Neural cell (in vitro differentiated cells): ENCODE data around the gene TEX9. TPM values are rescaled to one million over a fixed set of nuclear protein-coding genes. Genes with fewer than 3 reads are reported as not detected.

Experiments
- H2AFZ ChIP-seq: fragments of 200-600, 300-800 bp; sonication (generic), shearing (Covaris generic); 2 replicates; pipeline ENCODE4 v1.6.0; 2014; ENCODE audit warnings: low read depth, mild to moderate bottlenecking, antibody characterized with exemption, low read length, moderate library complexity
- H3F3A ChIP-seq: fragments of 200-600 bp; shearing (Covaris generic); 2 replicates; pipeline ENCODE4 v1.6.1; 2016; ENCODE audit warnings: mild to moderate bottlenecking, moderate library complexity, mixed read lengths, antibody characterized with exemption, low read length; ENCODE audit not compliant: insufficient read depth, poor library complexity, severe bottlenecking
- H3K27ac ChIP-seq: fragments of 200-600, 300-800 bp; sonication (generic), shearing (Covaris generic); 2 replicates; pipeline ENCODE4 v1.5.1; 2014; ENCODE audit warnings: mild to moderate bottlenecking, low read length, moderate library complexity
- H3K27me3 ChIP-seq: fragments of 300-800, 200-600 bp; sonication (generic), shearing (Covaris generic); 2 replicates; pipeline ENCODE4 v1.6.0; 2014; ENCODE audit warnings: mild to moderate bottlenecking, low read depth, low read length, moderate library complexity; ENCODE audit not compliant: insufficient read depth
- H3K36me3 ChIP-seq: fragments of 300-800, 200-600 bp; sonication (generic), shearing (Covaris generic); 2 replicates; pipeline ENCODE4 v1.5.1; 2014; ENCODE audit warnings: mild to moderate bottlenecking, antibody characterized with exemption, low read length, moderate library complexity; ENCODE audit not compliant: insufficient read depth
- H3K4me2 ChIP-seq: fragments of 300-800, 200-600 bp; sonication (generic), shearing (Covaris generic); 2 replicates; pipeline ENCODE4 v1.6.0; 2014; ENCODE audit warnings: mild to moderate bottlenecking, low read length
- H3K4me3 ChIP-seq: fragments of 300-800, 200-600 bp; sonication (generic), shearing (Covaris generic); 2 replicates; pipeline ENCODE4 v1.5.1; 2014; ENCODE audit warnings: mild to moderate bottlenecking, low read length, moderate library complexity
- H3K79me2 ChIP-seq: fragments of 200-600 bp; shearing (Covaris generic); replicated peaks from 2 replicates; pipeline ENCODE4 v1.6.0; 2014; ENCODE audit warnings: mild to moderate bottlenecking, low read length, moderate library complexity; ENCODE audit not compliant: insufficient read depth
- H3K9ac ChIP-seq: fragments of 300-800, 200-600 bp; sonication (generic), shearing (Covaris generic); 2 replicates; pipeline ENCODE4 v1.6.1; 2016; ENCODE audit warnings: mild to moderate bottlenecking, low read length, mixed read lengths
- H3K9me2 ChIP-seq: fragments of 200-600 bp; shearing (Covaris generic); 2 replicates; pipeline ENCODE4 v1.6.1; 2016; ENCODE audit warnings: mild to moderate bottlenecking, low read length, mixed read lengths; ENCODE audit not compliant: insufficient read depth
- H3K9me3 ChIP-seq: fragments of 200-600, 300-800 bp; sonication (generic), shearing (Covaris generic); 2 replicates; pipeline ENCODE4 v1.6.1; 2016; ENCODE audit warnings: mild to moderate bottlenecking, mixed run types, low read length, moderate library complexity, mixed read lengths
- H4K20me1 ChIP-seq: fragments of 200-600 bp; shearing (Covaris generic); 2 replicates; pipeline ENCODE4 v1.6.1; 2016; ENCODE audit warnings: mild to moderate bottlenecking, mixed run types; ENCODE audit not compliant: insufficient read depth
- CTCF ChIP-seq: fragments of 450-650 bp; IDR thresholded peaks from 2 replicates; pipeline ENCODE4 v1.5.1; 2014; ENCODE audit warnings: antibody characterized with exemption, mild to moderate bottlenecking, moderate library complexity; ENCODE audit not compliant: poor library complexity, severe bottlenecking
- EP300 ChIP-seq: fragments of 450-650 bp; conservative IDR thresholded peaks from 2 replicates; pipeline ENCODE4 v1.6.1; 2014; ENCODE audit warnings: antibody characterized with exemption, mild to moderate bottlenecking, moderate library complexity; ENCODE audit not compliant: poor library complexity, severe bottlenecking
- EZH2 ChIP-seq: fragments of 200-600, 300-800 bp; shearing (Covaris generic), sonication (generic); IDR thresholded peaks from 2 replicates; pipeline ENCODE4 v1.6.1; 2014; ENCODE audit warnings: antibody characterized with exemption, low read length, borderline replicate concordance, mild to moderate bottlenecking; ENCODE audit not compliant: insufficient read depth, poor library complexity, severe bottlenecking
- MXI1 ChIP-seq: fragments of 450-650 bp; conservative IDR thresholded peaks from 2 replicates; pipeline ENCODE4 v1.6.1; 2014; ENCODE audit warnings: antibody characterized with exemption, mild to moderate bottlenecking; ENCODE audit not compliant: poor library complexity, severe bottlenecking
- POLR2AphosphoS5 ChIP-seq: IDR thresholded peaks from 2 replicates; pipeline ENCODE4 v1.6.1; 2012
- RAD21 ChIP-seq: fragments of 450-650 bp; conservative IDR thresholded peaks from 2 replicates; pipeline ENCODE4 v1.6.1; 2014; ENCODE audit warnings: antibody characterized with exemption, mild to moderate bottlenecking, moderate library complexity
- REST ChIP-seq: IDR thresholded peaks from 2 replicates; pipeline ENCODE4 v1.6.1; 2012; ENCODE audit warnings: borderline replicate concordance
- SMC3 ChIP-seq: fragments of 450-650 bp; conservative IDR thresholded peaks from 2 replicates; pipeline ENCODE4 v1.6.1; 2014; ENCODE audit warnings: antibody characterized with exemption, mild to moderate bottlenecking, moderate library complexity; ENCODE audit not compliant: poor library complexity
- TAF1 ChIP-seq: IDR thresholded peaks from 2 replicates; pipeline ENCODE4 v1.6.1; 2012; ENCODE audit warnings: low read depth
- polyA plus RNA-seq: library from polyadenylated mRNA; depleted of rRNA; stranded (reverse); fragments of >200 nt; gene quantifications from 2 replicates; pipeline ENCODE4 v1.2.3, GENCODE V29; 2014

The TEX9 gene
- polyA plus RNA-seq, 1 donor from 2014 or later: 23.6 TPM

GRCh38 chr15:56344336-56344735, 20.9 kb upstream of the TEX9 start:
- H4K20me1 ChIP-seq: no peaks in the 10 kb centered on the region
- H3F3A ChIP-seq: no peaks in the 10 kb centered on the region
- no peak overlapping the region for H3K9ac ChIP-seq
- H3K4me3 ChIP-seq: no peak overlapping the region
- H3K27ac ChIP-seq: no peak overlapping the region
- no peaks in the 10 kb centered on the region for H3K79me2 ChIP-seq
- no peak overlapping the region for H3K4me2 ChIP-seq
- H2AFZ ChIP-seq: no peak overlapping the region
- H3K27me3 ChIP-seq: no peaks in the 10 kb centered on the region
- no peaks in the 10 kb centered on the region for H3K9me2 ChIP-seq
- H3K9me3 ChIP-seq: no peaks in the 10 kb centered on the region
- H3K36me3 ChIP-seq: no peaks in the 10 kb centered on the region
- TF ChIP-seq CTCF (no peak), MXI1 (no peak), SMC3 (no peak), REST (no peak), EZH2 (no peak), RAD21 (no peak), EP300 (no peak), TAF1 (no peak), POLR2AphosphoS5 (no peak)

GRCh38 chr15:56346414-56346813, 18.8 kb upstream of the TEX9 start:
- H4K20me1 ChIP-seq: no peaks in the 10 kb centered on the region
- no peak overlapping the region for H3K4me2 ChIP-seq
- H3K9me3 ChIP-seq: no peaks in the 10 kb centered on the region
- no peaks in the 10 kb centered on the region for H3K9me2 ChIP-seq
- no peaks in the 10 kb centered on the region for H3F3A ChIP-seq
- no peak overlapping the region for H2AFZ ChIP-seq
- no peak for TF ChIP-seq MXI1
- H3K27me3 ChIP-seq: no peaks in the 10 kb centered on the region
- no peak overlapping the region for H3K4me3 ChIP-seq
- no peaks in the 10 kb centered on the region for H3K79me2 ChIP-seq
- no peak overlapping the region for H3K9ac ChIP-seq
- H3K27ac ChIP-seq: no peak overlapping the region
- H3K36me3 ChIP-seq: no peaks in the 10 kb centered on the region

- Histone ChIP-seq H3K9ac (no peak overlapping the region), H3K27ac (no peak overlapping the region)
Measured at GRCh38 chr15:56349554-56349953, 15.7 kb upstream of the TEX9 start.

More at GRCh38 chr15:56349554-56349953, 15.7 kb upstream of the TEX9 start:
- no peaks in the 10 kb centered on the region for H3K9me3 ChIP-seq
- H3K4me2 ChIP-seq: no peak overlapping the region
- H3F3A ChIP-seq: no peaks in the 10 kb centered on the region
- H4K20me1 ChIP-seq: no peaks in the 10 kb centered on the region
- no peak for TF ChIP-seq TAF1
- TF ChIP-seq REST: no peak
- no peak for TF ChIP-seq SMC3
- no peak for TF ChIP-seq POLR2AphosphoS5
- TF ChIP-seq MXI1: no peak
- no peak for TF ChIP-seq EZH2
- no peak for TF ChIP-seq RAD21
- no peak for TF ChIP-seq EP300
- TF ChIP-seq CTCF: no peak
- H3K36me3 ChIP-seq: no peaks in the 10 kb centered on the region
- H3K27me3 ChIP-seq: no peaks in the 10 kb centered on the region
- H2AFZ ChIP-seq: no peak overlapping the region
- no peaks in the 10 kb centered on the region for H3K79me2 ChIP-seq
- no peak overlapping the region for H3K4me3 ChIP-seq
- no peaks in the 10 kb centered on the region for H3K9me2 ChIP-seq
